Neural progenitor cell (in vitro differentiated cells): ENCODE measurements around the gene PMFBP1.
"Not testable (repeated sequence)": the region's sequence is repeated elsewhere in the genome, so short reads cannot be mapped to it uniquely, and the experiment has no call there.

Experiments
- EZH2 ChIP-seq: fragments of 200-600 bp; sonication (generic); IDR thresholded peaks from 2 replicates; pipeline ENCODE4 v1.6.1; 2017; ENCODE audit warnings: antibody characterized with exemption, mild to moderate bottlenecking, moderate library complexity
- EZH2phosphoT487 ChIP-seq: fragments of 200-600 bp; sonication (generic); IDR thresholded peaks from 2 replicates; pipeline ENCODE4 v1.6.1; 2017; ENCODE audit warnings: antibody characterized with exemption
- TF ChIP-seq, protein P1 (sequence below): fragments of 200-600 bp; sonication (generic); IDR thresholded peaks from 2 replicates; pipeline ENCODE4 v1.5.1; 2017; ENCODE audit warnings: antibody characterized with exemption, mild to moderate bottlenecking

DNA sequence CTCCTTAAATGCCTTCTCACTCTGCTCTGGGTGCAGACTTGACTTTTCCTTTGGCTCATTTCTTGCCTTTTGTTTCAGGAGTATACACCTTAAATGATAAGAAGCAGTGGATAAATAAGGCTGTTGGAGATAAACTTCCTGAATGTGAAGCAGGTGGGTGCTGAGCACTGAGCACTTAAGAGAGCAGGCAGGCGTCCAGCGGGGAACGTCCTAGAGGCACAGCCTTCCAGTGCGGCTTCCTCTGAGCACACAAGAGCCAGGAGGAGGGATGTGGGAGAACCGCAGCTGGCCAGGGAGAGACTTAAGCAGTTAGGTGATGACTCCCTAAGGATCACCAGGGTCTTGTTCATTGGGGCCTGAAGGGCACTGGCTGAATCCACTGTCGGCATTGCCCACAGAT is 96.9 kb downstream of the PMFBP1 start:
- not testable (repeated sequence) for TF ChIP-seq EZH2phosphoT487, EZH2
- TF ChIP-seq, protein P1, sequence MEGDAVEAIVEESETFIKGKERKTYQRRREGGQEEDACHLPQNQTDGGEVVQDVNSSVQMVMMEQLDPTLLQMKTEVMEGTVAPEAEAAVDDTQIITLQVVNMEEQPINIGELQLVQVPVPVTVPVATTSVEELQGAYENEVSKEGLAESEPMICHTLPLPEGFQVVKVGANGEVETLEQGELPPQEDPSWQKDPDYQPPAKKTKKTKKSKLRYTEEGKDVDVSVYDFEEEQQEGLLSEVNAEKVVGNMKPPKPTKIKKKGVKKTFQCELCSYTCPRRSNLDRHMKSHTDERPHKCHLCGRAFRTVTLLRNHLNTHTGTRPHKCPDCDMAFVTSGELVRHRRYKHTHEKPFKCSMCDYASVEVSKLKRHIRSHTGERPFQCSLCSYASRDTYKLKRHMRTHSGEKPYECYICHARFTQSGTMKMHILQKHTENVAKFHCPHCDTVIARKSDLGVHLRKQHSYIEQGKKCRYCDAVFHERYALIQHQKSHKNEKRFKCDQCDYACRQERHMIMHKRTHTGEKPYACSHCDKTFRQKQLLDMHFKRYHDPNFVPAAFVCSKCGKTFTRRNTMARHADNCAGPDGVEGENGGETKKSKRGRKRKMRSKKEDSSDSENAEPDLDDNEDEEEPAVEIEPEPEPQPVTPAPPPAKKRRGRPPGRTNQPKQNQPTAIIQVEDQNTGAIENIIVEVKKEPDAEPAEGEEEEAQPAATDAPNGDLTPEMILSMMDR: not testable (repeated sequence)
